Lung (tissue), 12 donors: ENCODE measurements around the gene CHAC2. TPM values are rescaled to one million over a fixed set of nuclear protein-coding genes. Genes with fewer than 3 reads are reported as not detected.

Source experiments
- ATAC-seq: fragments of 200-7000 bp; cut with Tn5 transposase; one replicate; pipeline ENCODE4 v1.9.1; 2020; ENCODE audit warnings: moderate number of reproducible peaks; ENCODE audit not compliant: insufficient read depth, low FRiP score
- DNase-seq, 3 donors: peaks; one replicate each; pipeline ENCODE4 v3.0.0-alpha.2; 2013 to 2017
- H3K27ac ChIP-seq, 2 donors: one replicate each; pipeline ENCODE4 v1.5.1; 2013; ENCODE audit warnings: mild to moderate bottlenecking in 2 of 2, moderate library complexity in 2 of 2, control low read depth in 1 of 2, inconsistent platforms in 1 of 2, low read depth in 1 of 2, low read length in 1 of 2
- H3K27me3 ChIP-seq, 3 donors: one replicate each; pipeline ENCODE4 v1.5.1; 2013; ENCODE audit warnings: low read length in 2 of 3; ENCODE audit not compliant: control insufficient read depth in 3 of 3, insufficient read depth in 3 of 3
- H3K36me3 ChIP-seq, 4 donors: one replicate each; pipeline ENCODE4 v1.5.1; 2013; ENCODE audit warnings: low read length in 4 of 4, mild to moderate bottlenecking in 1 of 4, moderate library complexity in 1 of 4; ENCODE audit not compliant: control insufficient read depth in 4 of 4, insufficient read depth in 4 of 4
- H3K4me1 ChIP-seq, 5 donors: one replicate each; pipeline ENCODE4 v1.5.1; 2013; ENCODE audit warnings: low read length in 5 of 5, mild to moderate bottlenecking in 2 of 5, moderate library complexity in 1 of 5; ENCODE audit not compliant: control insufficient read depth in 5 of 5, insufficient read depth in 5 of 5
- H3K4me3 ChIP-seq: one replicate; pipeline ENCODE4 v1.5.1; 2013; ENCODE audit warnings: mild to moderate bottlenecking, control low read depth, moderate library complexity
- H3K9ac ChIP-seq, 2 donors: one replicate each; pipeline ENCODE4 v1.5.1; 2013; ENCODE audit warnings: low read length in 2 of 2, control low read depth in 1 of 2; ENCODE audit not compliant: insufficient read depth in 1 of 2
- H3K9me3 ChIP-seq, 4 donors: one replicate each; pipeline ENCODE4 v1.5.1; 2013; ENCODE audit warnings: low read length in 3 of 4, mild to moderate bottlenecking in 1 of 4, moderate library complexity in 1 of 4; ENCODE audit not compliant: control insufficient read depth in 4 of 4, insufficient read depth in 3 of 4
- CTCF ChIP-seq: IDR thresholded peaks from 2 replicates; pipeline ENCODE4 v1.5.1; 2012; ENCODE audit warnings: mild to moderate bottlenecking; ENCODE audit errors: control extremely low read depth, extremely low read depth
- WGBS, 2 donors: extraction: QIAGEN DNeasy Blood & Tissue Kit; methylation state at CpG; one replicate each; pipeline ENCODE4 v1.1.7; 2013; 5-methylcytosine and 5-hydroxymethylcytosine counted together
- polyA plus RNA-seq, 2 donors: library from polyadenylated mRNA; stranded (reverse); fragments of 200-250 nt; gene quantifications; one replicate each; pipeline ENCODE4 v1.2.1, GENCODE V29; 2013
- total RNA-seq, 2 donors: library from RNA; depleted of rRNA in 1 of 2; stranded (reverse); fragments of >200 nt in 1 of 2; gene quantifications; one replicate each; pipeline ENCODE4 v1.2.1, GENCODE V29; 2014 to 2021
- donor health status: control.
- donor health status: control.
- donor health status: Bipolar disorder and iron deficiency.
- donor health status: healthy.
- donor health status: DM: yes; HTN: yes; CAD: no.

CHAC2 gene
- total and polyA plus RNA-seq, 4 donors = 1.6 to 5.4 (median 4.4) TPM

GRCh38 chr2:53740170-53740569 lies 27.4 kb upstream of the CHAC2 start:
- no peak for TF ChIP-seq CTCF
- DNase-seq = peak in 2 of 3 donors; percentile 67 to 69
- no peaks in the 10 kb centered on the region for H3K4me1 ChIP-seq
- H3K4me3 ChIP-seq = no peak overlapping the region
- no peaks in the 10 kb centered on the region for H3K27me3 ChIP-seq
- no peaks in the 10 kb centered on the region for H3K9me3 ChIP-seq
- ATAC-seq = no peak
- no peak overlapping the region for H3K9ac ChIP-seq
- no peak overlapping the region for H3K27ac ChIP-seq
- peaks cover 0 to 5% (median 1%) of the 10 kb centered on the region in 4 donors for H3K36me3 ChIP-seq

GRCh38 chr2:53744395-53745065 lies 23.1 kb upstream of the CHAC2 start:
- no peak overlapping the region for H3K4me3 ChIP-seq
- ATAC-seq (no peak), DNase-seq (no peak)
- no peaks in the 10 kb centered on the region for H3K9me3 ChIP-seq
- H3K27ac ChIP-seq = no peak overlapping the region
- WGBS, 2 donors = 90 to 94% methylated on average over 2 of the region's 2 CpGs
- no peaks in the 10 kb centered on the region for H3K4me1 ChIP-seq
- no peaks in the 10 kb centered on the region for H3K27me3 ChIP-seq
- H3K36me3 ChIP-seq = peaks cover 0 to 10% (median 3%) of the 10 kb centered on the region in 4 donors
- H3K9ac ChIP-seq = no peak overlapping the region
- TF ChIP-seq CTCF = no peak

- no peak for TF ChIP-seq CTCF
- H3K4me3 ChIP-seq = no peak overlapping the region
- H3K36me3 ChIP-seq = peaks cover 2 to 10% (median 3%) of the 10 kb centered on the region in 4 donors
- WGBS, 2 donors = 81 to 86% methylated on average over 4 of the region's 4 CpGs
- H3K27ac ChIP-seq = no peak overlapping the region
- H3K9ac ChIP-seq = no peak overlapping the region
- H3K27me3 ChIP-seq = no peaks in the 10 kb centered on the region
- ATAC-seq (no peak), DNase-seq (no peak)
- no peaks in the 10 kb centered on the region for H3K4me1 ChIP-seq
- no peaks in the 10 kb centered on the region for H3K9me3 ChIP-seq
Measured at GRCh38 chr2:53750041-53750768, 17.4 kb upstream of the CHAC2 start.
